Activated CD8-positive, alpha-beta memory T cell treated with anti-CD3 and anti-CD28 coated beads, Interleukin-2, amount 50 U/mL, for 1 hour (primary cell): ENCODE data around the gene FRMPD2.
"Not testable (repeated sequence)": the region's sequence is repeated elsewhere in the genome, so short reads cannot be mapped to it uniquely, and the experiment has no call there.

Experiments used
- DNase-seq: peaks from one replicate; pipeline ENCODE4 v3.0.0-alpha.2; 2020; ENCODE audit errors: extremely low read depth

FRMPD2 gene

GRCh38 chr10:48289501-48290238, 15.2 kb upstream of the FRMPD2 start:
- no peak for DNase-seq

GRCh38 chr10:48288661-48289060, 14.2 kb upstream of the FRMPD2 start:
- DNase-seq = no peak

- no peak for DNase-seq
These were observed 13.2 kb upstream of the FRMPD2 start for GRCh38 chr10:48287417-48288391.

- DNase-seq = no peak
These were observed 11.9 kb upstream of the FRMPD2 start for GRCh38 chr10:48286356-48286755.

- DNase-seq = no peak
These were observed 11.2 kb upstream of the FRMPD2 start for GRCh38 chr10:48285710-48286109.

- DNase-seq = no peak
These were observed 10.3 kb upstream of the FRMPD2 start for GRCh38 chr10:48284811-48285210.

GRCh38 chr10:48284002-48284546, 9.6 kb upstream of the FRMPD2 start:
- DNase-seq = no peak

- DNase-seq = no peak
These were observed 8.3 kb upstream of the FRMPD2 start for GRCh38 chr10:48282829-48283228.

- not testable (repeated sequence) for DNase-seq
These were observed 7.2 kb upstream of the FRMPD2 start for GRCh38 chr10:48281697-48282096.

GRCh38 chr10:48279081-48279751, 4.7 kb upstream of the FRMPD2 start:
- no peak for DNase-seq

- no peak for DNase-seq
These were observed 2.6 kb upstream of the FRMPD2 start for GRCh38 chr10:48277093-48277492.

- no peak for DNase-seq
These were observed 755 bp downstream of the FRMPD2 start for GRCh38 chr10:48273741-48274140.

GRCh38 chr10:48272682-48273081, 1.8 kb downstream of the FRMPD2 start:
- no peak for DNase-seq

GRCh38 chr10:48271047-48271730, 3.3 kb downstream of the FRMPD2 start:
- DNase-seq = no peak

GRCh38 chr10:48266528-48266927, 8.0 kb downstream of the FRMPD2 start:
- DNase-seq = no peak

GRCh38 chr10:48258105-48258504, 16.4 kb downstream of the FRMPD2 start:
- DNase-seq = no peak

GRCh38 chr10:48257407-48257961, 17.0 kb downstream of the FRMPD2 start:
- DNase-seq = no peak

GRCh38 chr10:48255722-48256121, 18.8 kb downstream of the FRMPD2 start:
- no peak for DNase-seq

GRCh38 chr10:48254750-48255512, 19.6 kb downstream of the FRMPD2 start:
- no peak for DNase-seq

GRCh38 chr10:48253970-48254657, 20.4 kb downstream of the FRMPD2 start:
- no peak for DNase-seq
